RWPE2 (cell line): Measurements from ENCODE around the gene UCK2.

ENCODE experiments used
- ATAC-seq: fragments of 200-7000 bp; cut with Tn5 transposase; 3 replicates; pipeline ENCODE4 v1.9.1; 2021; ENCODE audit warnings: low read depth
- DNase-seq: peaks from one replicate; pipeline ENCODE4 v3.0.0-alpha.2; 2020; ENCODE audit warnings: low spot score
- H3K27ac ChIP-seq: fragments of 450-650 bp; 2 replicates; pipeline ENCODE4 v1.5.1; 2017; ENCODE audit warnings: mild to moderate bottlenecking; ENCODE audit not compliant: poor library complexity, severe bottlenecking
- H3K27me3 ChIP-seq: fragments of 250-450 bp; sonication (Bioruptor Pico); 2 replicates; pipeline ENCODE4 v1.5.1; 2021; ENCODE audit warnings: mild to moderate bottlenecking, moderate library complexity; ENCODE audit not compliant: insufficient read depth, poor library complexity, severe bottlenecking
- H3K36me3 ChIP-seq: fragments of 250-450 bp; sonication (Bioruptor Pico); 2 replicates; pipeline ENCODE4 v1.5.1; 2020; ENCODE audit warnings: low read depth, mild to moderate bottlenecking, moderate library complexity
- H3K4me1 ChIP-seq: fragments of 250-450 bp; sonication (Bioruptor Pico); 2 replicates; pipeline ENCODE4 v1.5.1; 2021; ENCODE audit warnings: mild to moderate bottlenecking, moderate library complexity; ENCODE audit not compliant: insufficient read depth, poor library complexity, severe bottlenecking
- H3K4me3 ChIP-seq: fragments of 250-450 bp; sonication (Bioruptor Pico); 2 replicates; pipeline ENCODE4 v1.5.1; 2021; ENCODE audit warnings: mild to moderate bottlenecking, moderate library complexity; ENCODE audit not compliant: severe bottlenecking
- H3K9me3 ChIP-seq: fragments of 250-450 bp; sonication (Bioruptor Pico); 2 replicates; pipeline ENCODE4 v1.5.1; 2021; ENCODE audit warnings: mild to moderate bottlenecking, moderate library complexity; ENCODE audit not compliant: severe bottlenecking
- TF ChIP-seq, protein P1 (sequence below): fragments of 450-650 bp; IDR thresholded peaks from one replicate; pipeline ENCODE4 v1.5.1; 2017; ENCODE audit warnings: mild to moderate bottlenecking, moderate library complexity; ENCODE audit not compliant: poor library complexity, severe bottlenecking

Gene UCK2

DNA sequence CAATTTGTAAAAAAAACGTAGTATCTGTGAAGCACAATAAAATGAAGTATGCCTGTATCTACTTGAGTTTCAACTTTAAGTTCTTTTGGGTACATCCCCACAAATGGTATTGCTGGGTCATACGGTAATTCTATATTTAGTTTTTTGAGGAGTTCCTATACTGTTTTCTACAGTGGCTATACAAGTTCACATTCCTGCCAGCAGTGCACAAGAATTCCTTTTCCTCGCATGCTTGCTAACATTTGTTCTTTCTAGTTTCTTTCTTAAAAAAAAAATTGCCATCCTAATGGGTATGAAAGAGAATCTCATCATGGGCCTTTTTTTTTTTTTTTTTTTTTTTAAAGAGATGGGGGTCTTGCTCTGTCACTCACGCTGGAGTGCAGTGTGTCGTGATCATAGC, 41.9 kb downstream of the UCK2 start:
- ATAC-seq = no peak
- Histone ChIP-seq H3K36me3 (peaks cover 4% of the 10 kb centered on the region; the same call in 1 of the 2 replicates), H3K27me3 (no peaks in the 10 kb centered on the region), H3K27ac (no peak overlapping the region), H3K9me3 (peaks cover 2% of the 10 kb centered on the region), H3K4me1 (no peaks in the 10 kb centered on the region), H3K4me3 (no peak overlapping the region)
- no peak for DNase-seq
- TF ChIP-seq, protein P1, sequence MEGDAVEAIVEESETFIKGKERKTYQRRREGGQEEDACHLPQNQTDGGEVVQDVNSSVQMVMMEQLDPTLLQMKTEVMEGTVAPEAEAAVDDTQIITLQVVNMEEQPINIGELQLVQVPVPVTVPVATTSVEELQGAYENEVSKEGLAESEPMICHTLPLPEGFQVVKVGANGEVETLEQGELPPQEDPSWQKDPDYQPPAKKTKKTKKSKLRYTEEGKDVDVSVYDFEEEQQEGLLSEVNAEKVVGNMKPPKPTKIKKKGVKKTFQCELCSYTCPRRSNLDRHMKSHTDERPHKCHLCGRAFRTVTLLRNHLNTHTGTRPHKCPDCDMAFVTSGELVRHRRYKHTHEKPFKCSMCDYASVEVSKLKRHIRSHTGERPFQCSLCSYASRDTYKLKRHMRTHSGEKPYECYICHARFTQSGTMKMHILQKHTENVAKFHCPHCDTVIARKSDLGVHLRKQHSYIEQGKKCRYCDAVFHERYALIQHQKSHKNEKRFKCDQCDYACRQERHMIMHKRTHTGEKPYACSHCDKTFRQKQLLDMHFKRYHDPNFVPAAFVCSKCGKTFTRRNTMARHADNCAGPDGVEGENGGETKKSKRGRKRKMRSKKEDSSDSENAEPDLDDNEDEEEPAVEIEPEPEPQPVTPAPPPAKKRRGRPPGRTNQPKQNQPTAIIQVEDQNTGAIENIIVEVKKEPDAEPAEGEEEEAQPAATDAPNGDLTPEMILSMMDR = no peak

DNA sequence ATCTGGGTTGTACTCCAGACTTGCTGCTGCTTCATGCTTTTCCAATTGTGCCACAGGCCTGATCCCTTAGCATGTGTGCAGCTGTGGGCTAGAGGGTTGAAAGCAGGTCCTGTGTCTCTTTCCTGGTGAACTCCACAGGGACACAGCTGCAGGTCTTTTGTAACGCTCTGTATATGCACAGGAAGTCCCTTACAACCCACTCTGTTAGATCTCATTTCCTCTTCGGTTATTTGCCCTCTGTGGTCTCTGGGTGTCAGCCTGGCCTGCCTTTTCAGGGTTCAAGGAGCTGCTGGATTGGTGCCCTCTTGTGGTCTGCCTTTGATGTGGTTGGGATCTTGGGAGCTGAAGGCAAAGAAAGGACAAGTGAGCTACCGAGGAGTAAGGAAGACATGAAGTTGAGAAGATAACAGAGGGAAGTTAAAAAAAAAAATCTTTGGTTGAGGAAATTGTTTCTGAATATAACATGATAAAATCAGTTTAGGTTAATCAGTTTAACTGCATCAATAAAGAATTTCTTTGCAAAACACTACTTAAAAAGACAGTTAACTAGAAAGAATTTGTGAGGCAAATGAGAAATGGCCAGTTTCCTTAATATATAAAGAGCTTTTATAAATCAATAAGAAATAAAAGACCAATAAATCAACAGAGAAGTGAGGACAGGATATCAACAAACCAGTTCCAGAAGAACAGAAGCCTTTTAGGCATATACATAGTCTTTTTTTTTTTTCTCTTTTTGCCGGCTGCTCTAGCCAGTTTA, 44.1 kb downstream of the UCK2 start:
- H3K4me3 ChIP-seq = no peak overlapping the region

DNA sequence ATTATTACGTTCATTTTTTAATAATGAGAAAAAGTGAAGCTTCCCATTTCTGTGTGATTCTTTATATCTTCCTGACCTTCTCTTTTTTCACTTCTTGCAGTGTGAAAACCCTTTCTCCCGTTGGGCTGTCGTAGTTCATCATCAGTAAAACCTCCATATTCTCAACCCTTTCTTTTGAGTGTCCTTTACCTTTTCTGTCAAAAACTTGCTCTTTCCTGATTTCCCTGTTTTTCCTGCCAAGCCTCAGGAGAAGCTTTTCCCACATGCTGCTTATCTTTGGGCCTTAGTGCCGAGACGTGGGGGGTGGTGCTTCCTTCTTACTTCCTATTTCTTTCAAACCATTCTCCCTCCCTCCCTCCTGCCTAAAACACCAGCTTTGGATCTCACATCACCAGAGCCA, 46.1 kb downstream of the UCK2 start:
- no peaks in the 10 kb centered on the region for H3K36me3 ChIP-seq
- no peaks in the 10 kb centered on the region for H3K4me1 ChIP-seq
- DNase-seq = no peak
- ATAC-seq = no peak
- H3K4me3 ChIP-seq = no peak overlapping the region
- H3K27ac ChIP-seq = no peak overlapping the region
- TF ChIP-seq, protein P1 = no peak
- H3K27me3 ChIP-seq = no peaks in the 10 kb centered on the region
- H3K9me3 ChIP-seq = peaks cover 2% of the 10 kb centered on the region

More for the DNA sequence above, 44.1 kb downstream of the UCK2 start:
- no peaks in the 10 kb centered on the region for H3K36me3 ChIP-seq
- no peaks in the 10 kb centered on the region for H3K4me1 ChIP-seq
- no peaks in the 10 kb centered on the region for H3K27me3 ChIP-seq
- no peak overlapping the region for H3K27ac ChIP-seq
- ATAC-seq (peak; percentile 42; the same call in 2 of the 3 replicates), DNase-seq (no peak)
- H3K9me3 ChIP-seq = peaks cover 2% of the 10 kb centered on the region
- TF ChIP-seq, protein P1 = no peak

DNA sequence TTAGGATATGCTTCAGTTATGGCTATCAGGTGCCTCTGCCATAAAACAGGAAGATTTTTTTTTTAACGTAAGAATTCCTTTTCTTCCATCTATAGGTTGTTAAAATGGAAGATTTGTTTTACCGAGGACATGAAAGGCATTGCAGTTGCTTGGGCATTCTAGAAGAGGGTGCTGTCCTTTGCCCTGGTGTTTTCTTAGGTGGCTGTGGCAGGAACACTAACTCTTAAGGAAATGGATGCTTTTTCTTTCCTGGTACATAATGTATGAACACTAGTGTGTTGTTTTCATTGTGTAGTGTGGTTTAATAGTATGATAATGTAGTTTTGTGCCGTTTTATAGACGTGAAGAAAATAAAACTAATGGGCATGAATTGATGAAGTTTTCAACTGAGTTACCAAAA, 47.2 kb downstream of the UCK2 start:
- Histone ChIP-seq H3K4me3 (no peak overlapping the region), H3K9me3 (peaks cover 2% of the 10 kb centered on the region), H3K27me3 (no peaks in the 10 kb centered on the region), H3K27ac (no peak overlapping the region), H3K4me1 (no peaks in the 10 kb centered on the region), H3K36me3 (no peaks in the 10 kb centered on the region)
- TF ChIP-seq, protein P1 = no peak
- ATAC-seq (no peak), DNase-seq (no peak)

DNA sequence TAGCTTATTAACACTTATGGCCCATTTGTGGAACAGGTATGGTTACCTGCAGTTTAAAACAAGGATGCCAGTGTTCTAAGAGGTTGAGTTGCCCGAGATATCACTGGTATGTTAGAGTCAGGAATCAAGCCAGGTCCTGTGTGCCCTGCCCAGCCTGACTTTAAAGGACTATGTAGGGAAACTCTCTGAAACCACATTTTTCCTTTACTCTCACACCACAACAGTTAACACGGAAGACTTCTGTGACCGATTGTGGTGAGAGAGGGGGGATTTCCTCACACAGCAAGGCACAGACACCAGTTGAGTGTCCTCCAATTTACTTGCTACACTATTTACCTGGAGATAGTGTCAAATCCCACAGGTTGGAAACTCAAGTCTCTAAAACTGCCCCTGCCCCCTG, 47.8 kb downstream of the UCK2 start:
- TF ChIP-seq, protein P1 = no peak
- Histone ChIP-seq H3K27ac (no peak overlapping the region), H3K4me1 (no peaks in the 10 kb centered on the region), H3K27me3 (no peaks in the 10 kb centered on the region), H3K36me3 (no peaks in the 10 kb centered on the region), H3K4me3 (no peak overlapping the region), H3K9me3 (peaks cover 2% of the 10 kb centered on the region)
- DNase-seq = no peak
- ATAC-seq = no peak
